ENCODE data around the gene CADM4. TPM values are rescaled to one million over a fixed set of nuclear protein-coding genes. Genes with fewer than 3 reads are reported as not detected.
A peak's percentile ranks its signal among the peaks of the same experiment; 100 is the strongest.
"Not testable (repeated sequence)": the region's sequence is repeated elsewhere in the genome, so short reads cannot be mapped to it uniquely, and the experiment has no call there.

Gene CADM4
- total RNA-seq, 6 donors from 2014 or later = 6.2 to 9.2 (median 7.8) TPM

- Histone ChIP-seq H3K4me1 (peaks cover 27 to 42% (median 31%) of the 10 kb centered on the region in 4 donors), H3K9me3 (no peaks in the 10 kb centered on the region), H3K4me3 (no peak overlapping the region), H3K27me3 (no peaks in the 10 kb centered on the region), H3K36me3 (peaks cover 14 to 45% (median 28%) of the 10 kb centered on the region in 4 donors), H3K27ac (no peak overlapping the region)
- no peak for TF ChIP-seq EP300 (IDR thresholded peaks at IDR 0.05)
- TF ChIP-seq POLR2A (IDR thresholded peaks at IDR 0.05) = no peak
- TF ChIP-seq POLR2AphosphoS5 (IDR thresholded peaks at IDR 0.05) = no peak
- no peak for TF ChIP-seq CTCF (IDR thresholded peaks at IDR 0.05)
- WGBS, 2 donors = 91 to 96% methylated on average over 24 to 36 of the region's 37 CpGs
- no peak for DNase-seq
- ATAC-seq (ENCODE audit: low FRiP score in 2 of 2) = no peak
These were observed 46.8 kb downstream of the CADM4 start for GRCh38 chr19:43592800-43593350.

GRCh38 chr19:43591904-43592772 is 47.5 kb downstream of the CADM4 start:
- Histone ChIP-seq H3K27me3 (no peaks in the 10 kb centered on the region), H3K9me3 (no peaks in the 10 kb centered on the region), H3K27ac (no peak overlapping the region), H3K4me1 (peaks cover 19 to 35% (median 24%) of the 10 kb centered on the region in 4 donors), H3K36me3 (peaks cover 14 to 45% (median 28%) of the 10 kb centered on the region in 4 donors), H3K4me3 (no peak overlapping the region)
- ATAC-seq (ENCODE audit: low FRiP score in 2 of 2) (no peak), DNase-seq (peak in 1 of 2 donors; percentile 85)
- 96 to 98% methylated on average over 27 to 50 of the region's 63 CpGs for WGBS, 2 donors
- no peak for TF ChIP-seq CTCF (IDR thresholded peaks at IDR 0.05)
- no peak for TF ChIP-seq POLR2A (IDR thresholded peaks at IDR 0.05)
- TF ChIP-seq EP300 (IDR thresholded peaks at IDR 0.05) = no peak
- TF ChIP-seq POLR2AphosphoS5 (IDR thresholded peaks at IDR 0.05) = no peak

- no peaks in the 10 kb centered on the region for H3K27me3 ChIP-seq
- peaks cover 10 to 19% (median 13%) of the 10 kb centered on the region in 4 donors for H3K4me1 ChIP-seq
- H3K4me3 ChIP-seq = no peak overlapping the region
- no peak for DNase-seq
- TF ChIP-seq EP300 (IDR thresholded peaks at IDR 0.05) (no peak), POLR2AphosphoS5 (IDR thresholded peaks at IDR 0.05) (no peak), POLR2A (IDR thresholded peaks at IDR 0.05) (no peak), CTCF (IDR thresholded peaks at IDR 0.05) (no peak)
- ATAC-seq (ENCODE audit: low FRiP score in 2 of 2) = no peak
- no peak overlapping the region for H3K27ac ChIP-seq
- H3K9me3 ChIP-seq = no peaks in the 10 kb centered on the region
- 72 to 73% methylated on average over 6 of the region's 6 CpGs for WGBS, 2 donors
- H3K36me3 ChIP-seq = peaks cover 14 to 57% (median 28%) of the 10 kb centered on the region in 4 donors
These were observed 50.0 kb downstream of the CADM4 start for GRCh38 chr19:43589678-43590077.

- no peak for DNase-seq
- 83% methylated on average over 5 of the region's 5 CpGs for WGBS, 2 donors
These were observed 50.4 kb downstream of the CADM4 start for GRCh38 chr19:43589277-43589676.

GRCh38 chr19:43587029-43587428 is 52.6 kb downstream of the CADM4 start:
- peaks cover 3 to 37% (median 14%) of the 10 kb centered on the region in 4 donors for H3K36me3 ChIP-seq
- DNase-seq; H3K27ac ChIP-seq; H3K4me1 ChIP-seq; H3K27me3 ChIP-seq; ATAC-seq (ENCODE audit: low FRiP score in 2 of 2); H3K4me3 ChIP-seq; H3K9me3 ChIP-seq: not testable (repeated sequence)
- WGBS, 2 donors = 92 to 100% methylated on average over 2 to 3 of the region's 3 CpGs

More at GRCh38 chr19:43589277-43589676, 50.4 kb downstream of the CADM4 start:
- H3K9me3 ChIP-seq = no peaks in the 10 kb centered on the region
- H3K4me1 ChIP-seq = peaks cover 6 to 19% (median 9%) of the 10 kb centered on the region in 4 donors
- H3K36me3 ChIP-seq = peaks cover 14 to 57% (median 28%) of the 10 kb centered on the region in 4 donors
- no peak overlapping the region for H3K27ac ChIP-seq
- H3K27me3 ChIP-seq = no peaks in the 10 kb centered on the region
- H3K4me3 ChIP-seq = no peak overlapping the region
- no peak for ATAC-seq (ENCODE audit: low FRiP score in 2 of 2)
- TF ChIP-seq EP300 (IDR thresholded peaks at IDR 0.05) = no peak
- no peak for TF ChIP-seq POLR2A (IDR thresholded peaks at IDR 0.05)
- TF ChIP-seq POLR2AphosphoS5 (IDR thresholded peaks at IDR 0.05) = no peak
- TF ChIP-seq CTCF (IDR thresholded peaks at IDR 0.05) = no peak
